Fibroblast of lung (primary cell): Measurements from ENCODE around the gene HMGN4.

Experiments used
- EZH2 ChIP-seq: IDR thresholded peaks from 2 replicates; pipeline ENCODE4 v1.5.1; 2012; ENCODE audit warnings: low read length, control low read depth, mild to moderate bottlenecking; ENCODE audit errors: missing control alignments
- TF ChIP-seq, protein P1 (sequence below), 2 donors: IDR thresholded peaks in 1 of 2; conservative IDR thresholded peaks in 1 of 2; 1 replicate in 1 of 2; 2 replicates in 1 of 2; pipeline ENCODE4 v1.5.1; 2011 to 2012; ENCODE audit warnings: low read length in 2 of 2, control low read depth in 1 of 2, inconsistent platforms in 1 of 2, low read depth in 1 of 2, mild to moderate bottlenecking in 1 of 2

DNA sequence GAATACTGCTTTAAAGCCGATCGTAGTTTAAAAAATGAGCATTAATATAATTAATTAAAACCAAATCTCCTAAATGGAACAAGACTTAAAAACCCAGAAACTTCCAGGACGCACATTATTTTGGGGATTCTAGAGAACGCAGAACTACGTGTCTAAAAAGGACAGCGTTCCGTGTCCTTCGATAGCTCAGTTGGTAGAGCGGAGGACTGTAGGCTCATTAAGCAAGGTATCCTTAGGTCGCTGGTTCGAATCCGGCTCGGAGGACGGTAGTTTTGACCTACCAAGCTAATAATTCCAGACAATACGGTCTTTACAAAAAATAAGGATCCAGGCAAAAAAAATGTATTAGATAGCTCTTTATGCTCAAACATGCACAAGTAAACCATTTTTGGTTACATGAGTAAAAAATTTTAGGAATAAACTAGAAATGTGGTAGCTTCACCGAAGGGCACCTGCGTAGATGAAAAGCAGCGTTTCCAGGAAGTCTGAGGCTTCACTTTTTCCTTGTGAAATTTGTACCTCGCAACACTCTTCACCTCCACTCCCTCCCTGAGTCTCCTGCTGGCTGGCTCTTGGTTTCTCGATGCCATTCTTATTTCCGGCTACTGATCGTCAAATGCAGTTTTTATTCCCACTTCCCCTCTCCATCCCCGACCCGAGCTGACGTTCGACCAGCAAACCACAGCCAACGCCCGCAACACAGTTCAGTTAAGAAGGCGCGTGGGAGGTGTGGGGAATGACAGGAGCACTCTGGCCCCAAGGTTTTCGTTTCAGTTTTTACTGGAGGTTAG is 39.0 kb downstream of the HMGN4 start:
- TF ChIP-seq, protein P1, sequence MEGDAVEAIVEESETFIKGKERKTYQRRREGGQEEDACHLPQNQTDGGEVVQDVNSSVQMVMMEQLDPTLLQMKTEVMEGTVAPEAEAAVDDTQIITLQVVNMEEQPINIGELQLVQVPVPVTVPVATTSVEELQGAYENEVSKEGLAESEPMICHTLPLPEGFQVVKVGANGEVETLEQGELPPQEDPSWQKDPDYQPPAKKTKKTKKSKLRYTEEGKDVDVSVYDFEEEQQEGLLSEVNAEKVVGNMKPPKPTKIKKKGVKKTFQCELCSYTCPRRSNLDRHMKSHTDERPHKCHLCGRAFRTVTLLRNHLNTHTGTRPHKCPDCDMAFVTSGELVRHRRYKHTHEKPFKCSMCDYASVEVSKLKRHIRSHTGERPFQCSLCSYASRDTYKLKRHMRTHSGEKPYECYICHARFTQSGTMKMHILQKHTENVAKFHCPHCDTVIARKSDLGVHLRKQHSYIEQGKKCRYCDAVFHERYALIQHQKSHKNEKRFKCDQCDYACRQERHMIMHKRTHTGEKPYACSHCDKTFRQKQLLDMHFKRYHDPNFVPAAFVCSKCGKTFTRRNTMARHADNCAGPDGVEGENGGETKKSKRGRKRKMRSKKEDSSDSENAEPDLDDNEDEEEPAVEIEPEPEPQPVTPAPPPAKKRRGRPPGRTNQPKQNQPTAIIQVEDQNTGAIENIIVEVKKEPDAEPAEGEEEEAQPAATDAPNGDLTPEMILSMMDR (conservative IDR thresholded peaks at IDR 0.05 in 1 of 2, IDR thresholded peaks at IDR 0.05 in 1 of 2; ENCODE audit: low read depth in 1 of 2, low read length in 2 of 2): no peak
- no peak for TF ChIP-seq EZH2
